K562 (cell line): ENCODE data around the gene FGF21. TPM values are rescaled to one million over a fixed set of nuclear protein-coding genes. Genes with fewer than 3 reads are reported as not detected.
A peak's percentile ranks its signal among the peaks of the same experiment; 100 is the strongest.

Experiments used
- ADNP ChIP-seq: fragments of 200-800 bp; sonication (Bioruptor generic); IDR thresholded peaks from 2 replicates; pipeline ENCODE4 v1.6.1; 2016; ENCODE audit warnings: missing genetic modification characterization, missing compliant biosample characterization
- BRD9 ChIP-seq: fragments of 450-650 bp; IDR thresholded peaks from 2 replicates; pipeline ENCODE4 v1.6.1; 2018; ENCODE audit warnings: low read depth; ENCODE audit not compliant: partially characterized antibody
- CEBPZ ChIP-seq: fragments of 150-350 bp; IDR thresholded peaks from 2 replicates; pipeline ENCODE4 v1.6.1; 2014; ENCODE audit warnings: low read depth, mild to moderate bottlenecking, low read length, borderline replicate concordance
- DEAF1 ChIP-seq: fragments of 450-650 bp; formaldehyde crosslinking; IDR thresholded peaks from 2 replicates; pipeline ENCODE4 v1.4.0; 2020; ENCODE audit warnings: mild to moderate bottlenecking, moderate library complexity
- ELF4 ChIP-seq: fragments of 450-650 bp; formaldehyde crosslinking; IDR thresholded peaks from 2 replicates; pipeline ENCODE4 v1.4.0; 2022; ENCODE audit warnings: missing genetic modification characterization
- ETV5 ChIP-seq: sonication (generic); formaldehyde crosslinking; IDR thresholded peaks from 2 replicates; pipeline ENCODE4 v1.4.0; 2020; ENCODE audit warnings: low read depth, mild to moderate bottlenecking, missing genetic modification reagents
- FOXP1 ChIP-seq: sonication (generic); formaldehyde crosslinking; IDR thresholded peaks from 2 replicates; pipeline ENCODE4 v1.8.0; 2022; ENCODE audit warnings: mild to moderate bottlenecking, missing genetic modification reagents
- FUS ChIP-seq: fragments of 200-400 bp; formaldehyde crosslinking; optimal IDR thresholded peaks from 2 replicates; pipeline ENCODE3; 2017; ENCODE audit warnings: low read depth, low read length
- MTA3 ChIP-seq: fragments of 450-650 bp; formaldehyde crosslinking; IDR thresholded peaks from 2 replicates; pipeline ENCODE4 v1.6.1; 2017; ENCODE audit warnings: mild to moderate bottlenecking, borderline replicate concordance
- NRF1 ChIP-seq, 2 experiments: fragments of 450-650 bp; IDR thresholded peaks in 1 of 2; conservative IDR thresholded peaks in 1 of 2; 2 replicates each; pipeline ENCODE4 v1.6.1; 2014; ENCODE audit warnings: mild to moderate bottlenecking in 2 of 2
- PBX2 ChIP-seq, 2 experiments: IDR thresholded peaks in 1 of 2; conservative IDR thresholded peaks in 1 of 2; 2 replicates each; pipeline ENCODE4 v1.6.1; 2016; ENCODE audit warnings: low read depth in 2 of 2, mild to moderate bottlenecking in 1 of 2, missing compliant biosample characterization in 1 of 2, missing genetic modification characterization in 1 of 2, moderate library complexity in 1 of 2
- RBFOX2 ChIP-seq: fragments of 200-400 bp; formaldehyde crosslinking; IDR thresholded peaks from 2 replicates; pipeline ENCODE4 v1.6.1; 2017; ENCODE audit warnings: low read depth, mild to moderate bottlenecking, low read length, moderate library complexity
- STAG1 ChIP-seq: sonication (generic); formaldehyde crosslinking; IDR thresholded peaks from 2 replicates; pipeline ENCODE4 v1.5.0; 2020; ENCODE audit warnings: missing genetic modification reagents, borderline replicate concordance
- ZNF174 ChIP-seq: fragments of 250-450 bp; sonication (Bioruptor Pico); IDR thresholded peaks from 2 replicates; pipeline ENCODE4 v1.4.0; 2020; ENCODE audit warnings: mild to moderate bottlenecking
- ZNF395 ChIP-seq: fragments of 200-800 bp; sonication (Bioruptor generic); IDR thresholded peaks from 2 replicates; pipeline ENCODE4 v1.6.1; 2017; ENCODE audit warnings: missing genetic modification characterization, missing compliant biosample characterization
- ZNF436 ChIP-seq: fragments of 250-450, 450-650 bp; sonication (Bioruptor Pico); formaldehyde crosslinking; IDR thresholded peaks from 2 replicates; pipeline ENCODE4 v1.7.0; 2020; ENCODE audit warnings: mild to moderate bottlenecking
- ZNF551 ChIP-seq: fragments of 250-450 bp; sonication (Bioruptor Pico); IDR thresholded peaks from 2 replicates; pipeline ENCODE4 v1.5.0; 2021; ENCODE audit warnings: mild to moderate bottlenecking, moderate library complexity
- ZNF764 ChIP-seq: fragments of 250-450 bp; sonication (Bioruptor Pico); IDR thresholded peaks from 2 replicates; pipeline ENCODE4 v1.4.0; 2020; ENCODE audit warnings: low read depth, mild to moderate bottlenecking, moderate library complexity
- polyA plus RNA-seq, 8 experiments: library from polyadenylated mRNA; depleted of rRNA in 4 of 8; stranded (reverse) in 5 of 8; unstranded in 3 of 8; fragments of >200 nt; fragmentation: Nextera tagmentation in 2 of 8; fragmentation: Illumina TruSeq in 1 of 8; extraction: Ambion mirVana in 2 of 8; extraction: Trizol in 1 of 8; gene quantifications; 2 replicates each; pipeline versions ENCODE4 v1.2.1 to v1.2.3, GENCODE V29; 2011 to 2014; ENCODE audit warnings: inconsistent platforms in 1 of 8, missing spikeins in 1 of 8
- total RNA-seq, 7 experiments: library from RNA; depleted of rRNA in 6 of 7; stranded (reverse); fragments of >200 nt in 6 of 7; fragmentation: Illumina TruSeq in 2 of 7; extraction: Trizol in 2 of 7; gene quantifications; 2 replicates each; pipeline versions ENCODE4 v1.2.1 to v1.2.3, GENCODE V29; 2011 to 2021; ENCODE audit warnings: low replicate concordance in 1 of 7

FGF21 gene
- total and polyA plus RNA-seq, 9 of the 15 experiments (the other 6 are each of a cell fraction or from before 2014, with no cell fraction given): 0.04 to 0.77 (median 0.09) TPM; not detected in 6

- no peak for TF ChIP-seq DEAF1 (CRISPR knock-in tag)
- peak; percentile 56; the same call in 1 of the 2 replicates for TF ChIP-seq MTA3
- peak; percentile 86 for TF ChIP-seq RBFOX2
- no peak for TF ChIP-seq CEBPZ
- peak; percentile 37; the same call in 1 of the 2 replicates for TF ChIP-seq PBX2 (CRISPR knock-in tag; IDR thresholded peaks at IDR 0.05; ENCODE audit: low read depth)
- TF ChIP-seq PBX2 (tag; conservative IDR thresholded peaks at IDR 0.05; ENCODE audit: low read depth): peak; percentile 94
- no peak for TF ChIP-seq STAG1 (CRISPR knock-in tag)
- TF ChIP-seq ADNP (tag): no peak
- TF ChIP-seq ETV5: no peak
- TF ChIP-seq BRD9: no peak
- no peak for TF ChIP-seq ZNF551 (CRISPR knock-in tag)
- no peak for TF ChIP-seq FUS
- peak; percentile 94 to 95 for TF ChIP-seq NRF1 (conservative IDR thresholded peaks at IDR 0.05 in 1 of 2, IDR thresholded peaks at IDR 0.05 in 1 of 2)
- TF ChIP-seq ZNF395 (CRISPR knock-in tag): peak; percentile 62
- no peak for TF ChIP-seq ZNF174 (CRISPR knock-in tag)
- no peak for TF ChIP-seq ELF4 (CRISPR knock-in tag)
- TF ChIP-seq ZNF436 (CRISPR knock-in tag): no peak
- TF ChIP-seq ZNF764 (CRISPR knock-in tag): no peak
- TF ChIP-seq FOXP1: peak; percentile 68; the same call in 1 of the 2 replicates
These were observed 34.6 kb upstream of the FGF21 start (continued) for GRCh38 chr19:48720613-48721296.
